Heart left ventricle (tissue), 16 donors: ENCODE measurements around the gene IL1R2. TPM values are rescaled to one million over a fixed set of nuclear protein-coding genes. Genes with fewer than 3 reads are reported as not detected.

Experiments used
- ATAC-seq, 4 donors: fragments of 200-7000 bp; cut with Tn5 transposase; one replicate each; pipeline ENCODE4 v1.9.1; 2020 to 2022; ENCODE audit warnings: moderate library complexity in 4 of 4, mild to moderate bottlenecking in 3 of 4, moderate number of reproducible peaks in 1 of 4
- DNase-seq, 5 donors: peaks; one replicate each; pipeline ENCODE4 v3.0.0-alpha.2; 2020
- H3K27ac ChIP-seq, 12 donors: fragments of 200-600 bp; sonication (generic) in 4 of 12; one replicate each; pipeline versions ENCODE4 v1.5.0 to v1.8.0; 2016 to 2022; ENCODE audit warnings: mild to moderate bottlenecking in 2 of 12
- H3K27me3 ChIP-seq, 9 donors: fragments of 200-600 bp; sonication (generic) in 2 of 9; one replicate each; pipeline versions ENCODE4 v1.5.1 to v1.8.0; 2016 to 2022; ENCODE audit warnings: mild to moderate bottlenecking in 3 of 9
- H3K36me3 ChIP-seq, 9 donors: fragments of 200-600 bp; sonication (generic) in 2 of 9; one replicate each; pipeline versions ENCODE4 v1.5.0 to v1.8.0; 2018 to 2022; ENCODE audit warnings: mild to moderate bottlenecking in 2 of 9
- H3K4me1 ChIP-seq, 12 donors: fragments of 200-600 bp; sonication (generic) in 4 of 12; one replicate each; pipeline versions ENCODE4 v1.5.0 to v1.8.0; 2016 to 2022; ENCODE audit warnings: mild to moderate bottlenecking in 3 of 12
- H3K4me3 ChIP-seq, 12 donors: fragments of 200-600 bp; sonication (generic) in 4 of 12; one replicate each; pipeline versions ENCODE4 v1.5.0 to v1.8.0; 2017 to 2022; ENCODE audit warnings: mild to moderate bottlenecking in 9 of 12, moderate library complexity in 4 of 12
- H3K9me3 ChIP-seq, 12 donors: fragments of 200-600 bp; sonication (generic) in 4 of 12; one replicate each; pipeline versions ENCODE4 v1.5.0 to v1.8.0; 2016 to 2022; ENCODE audit warnings: mild to moderate bottlenecking in 1 of 12
- POLR2A ChIP-seq, 2 donors: fragments of 450-650 bp; IDR thresholded peaks; one replicate each; pipeline ENCODE4 v1.6.1; 2017; ENCODE audit warnings: antibody characterized with exemption in 2 of 2, mild to moderate bottlenecking in 2 of 2, moderate library complexity in 2 of 2
- WGBS, 4 donors: extraction: QIAGEN DNeasy Blood & Tissue Kit in 2 of 4; methylation state at CpG; one replicate each; pipeline versions ENCODE4 v1.1.5 to v1.1.7; 2013 to 2018; 5-methylcytosine and 5-hydroxymethylcytosine counted together
- intact Hi-C, 10 donors: fragments of 100-400 bp; cut with DNase I; formaldehyde crosslinking; loops; one replicate each; pipeline versions ENCODE4 v1.11.1 to v1.14.2; 2022
- polyA plus RNA-seq, 2 donors: library from polyadenylated mRNA; stranded (reverse); fragments of 200-250 nt; gene quantifications; one replicate each; pipeline ENCODE4 v1.2.3, GENCODE V29; 2013
- total RNA-seq, 9 donors: library from RNA; depleted of rRNA in 2 of 9; stranded (reverse); fragments of >200 nt in 2 of 9; fragmentation: NEBNext Ultra II Directional in 3 of 9; extraction: Animal tissue kit (Norgen Biotek cat#: 25700) in 3 of 9; gene quantifications; one replicate each; pipeline versions ENCODE4 v1.1.0 to v1.2.4, GENCODE V29; 2016 to 2023
- TF ChIP-seq, protein P1 (sequence below), 12 donors: fragments of 200-600 bp; sonication (generic) in 4 of 12; IDR thresholded peaks; one replicate each; pipeline versions ENCODE4 v1.5.0 to v1.8.0; 2018 to 2022; ENCODE audit warnings: antibody characterized with exemption in 12 of 12, mild to moderate bottlenecking in 5 of 12
- donor health status: ischemic (EF 13 %, LVEDD 7.1; RV severe dilation, severe dysfunction).
- donor health status: healthy with polysubstance abuse.
- donor health status: DM: no; HTN: yes; CAD: no.
- donor health status: DM: no; HTN: no; CAD: no.
- donor health status: ischemic (EF 25% LVEDD 6.9; RV normal size, moderate dysfunction).
- donor health status: ischemic (EF 25% LVEDD 5.7; RV mildly dilated, moderate dysfunction).
- donor health status: healthy.
- donor health status: DM: yes; HTN: yes; CAD: no.
- donor health status: ischemic (EF 35%, LVEDD 5.7; RV mildly dilated, moderate dysfunction).
- donor health status: nonischemic (EF 11% LVEDD 7.7; RV severe dilation, severe dysfunction).
- donor health status: DM: yes; HTN: yes; CAD: no.
- donor health status: PGD.
- donor health status: ischemic (EF 29% LVEDD 5.4; RV normal size, mild dysfunction).
- donor health status: nonischemic (EF 23%, LVEDD 6.1; RV moderate dilation, normal function).

Gene IL1R2
- total and polyA plus RNA-seq, 11 donors = 0.77 to 8.0 (median 2.1) TPM; not detected in 3

DNA sequence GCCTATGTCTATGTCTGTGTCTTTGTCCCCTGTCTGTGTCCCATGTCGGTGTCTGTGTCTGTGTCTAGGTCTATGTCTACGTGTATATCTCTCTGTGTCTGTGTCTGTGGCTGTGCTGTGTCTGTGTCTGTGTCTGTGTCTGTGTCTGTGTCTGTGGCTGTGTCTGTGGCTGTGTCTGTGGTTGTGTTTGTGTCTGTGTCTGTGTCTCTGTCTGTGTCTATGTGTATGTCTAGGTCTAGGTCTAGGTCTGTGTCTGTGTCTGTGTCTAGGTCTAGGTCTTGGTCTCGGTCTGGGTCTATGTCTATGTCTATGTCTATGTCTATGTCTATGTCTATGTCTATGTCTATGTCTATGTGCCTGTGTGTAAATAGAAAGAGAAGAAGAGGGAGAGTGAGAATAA, 11.9 kb downstream of the IL1R2 start:
- TF ChIP-seq, protein P1, sequence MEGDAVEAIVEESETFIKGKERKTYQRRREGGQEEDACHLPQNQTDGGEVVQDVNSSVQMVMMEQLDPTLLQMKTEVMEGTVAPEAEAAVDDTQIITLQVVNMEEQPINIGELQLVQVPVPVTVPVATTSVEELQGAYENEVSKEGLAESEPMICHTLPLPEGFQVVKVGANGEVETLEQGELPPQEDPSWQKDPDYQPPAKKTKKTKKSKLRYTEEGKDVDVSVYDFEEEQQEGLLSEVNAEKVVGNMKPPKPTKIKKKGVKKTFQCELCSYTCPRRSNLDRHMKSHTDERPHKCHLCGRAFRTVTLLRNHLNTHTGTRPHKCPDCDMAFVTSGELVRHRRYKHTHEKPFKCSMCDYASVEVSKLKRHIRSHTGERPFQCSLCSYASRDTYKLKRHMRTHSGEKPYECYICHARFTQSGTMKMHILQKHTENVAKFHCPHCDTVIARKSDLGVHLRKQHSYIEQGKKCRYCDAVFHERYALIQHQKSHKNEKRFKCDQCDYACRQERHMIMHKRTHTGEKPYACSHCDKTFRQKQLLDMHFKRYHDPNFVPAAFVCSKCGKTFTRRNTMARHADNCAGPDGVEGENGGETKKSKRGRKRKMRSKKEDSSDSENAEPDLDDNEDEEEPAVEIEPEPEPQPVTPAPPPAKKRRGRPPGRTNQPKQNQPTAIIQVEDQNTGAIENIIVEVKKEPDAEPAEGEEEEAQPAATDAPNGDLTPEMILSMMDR (IDR thresholded peaks at IDR 0.05) = no peak
- no peak for TF ChIP-seq POLR2A (IDR thresholded peaks at IDR 0.05)
- WGBS, 4 donors = 93 to 97% (median 96%) methylated on average over 3 of the region's 3 CpGs
- H3K9me3 ChIP-seq = no peaks in the 10 kb centered on the region
- H3K36me3 ChIP-seq = no peaks in the 10 kb centered on the region
- no peak overlapping the region for H3K4me3 ChIP-seq
- intact Hi-C loops = loop anchor here in 3 of 10 donors (10.0 kb wide), 2 partner anchors 341 to 351 kb away; partner anchors contain the start of gene IL18R1 (in 2 of the 3)
- no peak for ATAC-seq
- peaks cover 0 to 28% (median 6%) of the 10 kb centered on the region in 12 donors for H3K4me1 ChIP-seq
- no peak overlapping the region for H3K27ac ChIP-seq
- DNase-seq = no peak
- no peaks in the 10 kb centered on the region for H3K27me3 ChIP-seq

DNA sequence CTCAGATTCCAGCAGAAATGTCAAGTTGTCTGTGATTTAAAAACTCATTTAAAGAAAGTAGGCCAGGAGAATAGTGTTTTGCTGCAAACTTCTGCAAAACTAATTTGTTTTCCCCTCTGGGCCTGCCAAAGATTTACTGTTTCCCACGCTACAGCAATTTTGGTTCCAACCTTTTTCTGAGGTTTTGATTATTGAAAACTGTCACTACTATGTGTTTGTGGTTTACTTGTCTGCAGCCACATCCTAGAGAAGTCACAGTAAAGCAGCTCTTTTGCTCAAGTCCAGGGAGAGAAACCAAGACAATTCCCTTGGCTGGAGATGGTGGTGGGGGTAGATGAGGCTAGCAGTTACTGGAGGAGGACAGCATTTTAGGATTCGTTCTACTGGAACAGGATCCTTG, 12.8 kb downstream of the IL1R2 start:
- peak in 1 of 4 donors; percentile 29 for ATAC-seq
- TF ChIP-seq, protein P1 (IDR thresholded peaks at IDR 0.05) = no peak
- TF ChIP-seq POLR2A (IDR thresholded peaks at IDR 0.05) = no peak
- no peaks in the 10 kb centered on the region for H3K36me3 ChIP-seq
- peak overlapping the region in 8 of 12 donors; percentile 2 to 33 (median 14) for H3K27ac ChIP-seq
- intact Hi-C loops = loop anchor here in 3 of 10 donors (10.0 kb wide), 2 partner anchors 340 to 350 kb away; partner anchors contain the start of gene IL18R1 (in 2 of the 3)
- 69 to 75% (median 72%) methylated on average over 2 of the region's 2 CpGs for WGBS, 4 donors
- H3K9me3 ChIP-seq = no peaks in the 10 kb centered on the region
- peaks cover 0 to 28% (median 6%) of the 10 kb centered on the region in 12 donors for H3K4me1 ChIP-seq
- H3K27me3 ChIP-seq = no peaks in the 10 kb centered on the region
- no peak overlapping the region for H3K4me3 ChIP-seq
- DNase-seq = no peak

DNA sequence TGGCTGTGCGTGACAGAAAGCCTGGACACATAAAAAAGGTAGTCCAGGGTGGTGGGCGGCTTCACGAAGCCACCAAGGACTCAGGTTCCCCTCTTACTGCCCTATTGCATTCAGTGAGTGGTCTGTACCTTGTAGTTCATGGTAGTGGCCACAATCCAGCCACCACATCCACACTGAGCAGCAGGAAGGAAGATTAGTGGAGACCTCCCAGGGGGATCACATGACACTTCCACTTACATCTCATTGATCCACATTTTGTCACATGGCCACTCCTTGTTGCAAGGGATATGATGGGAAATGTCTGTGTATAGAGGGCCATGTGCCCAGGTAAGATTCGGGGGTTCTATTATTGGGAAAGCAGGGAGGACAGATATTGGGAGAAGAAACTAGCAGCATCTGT, 13.7 kb downstream of the IL1R2 start:
- no peak for ATAC-seq
- intact Hi-C loops = loop anchor here in 4 of 10 donors (5.0 to 10.0 kb wide), 3 partner anchors 339 to 442 kb away; partner anchors contain the start of gene IL18R1 (in 2 of the 4)

More for the DNA sequence above, 13.7 kb downstream of the IL1R2 start:
- H3K9me3 ChIP-seq = no peaks in the 10 kb centered on the region
- H3K27me3 ChIP-seq = no peaks in the 10 kb centered on the region
- 82 to 91% (median 89%) methylated on average over 4 of the region's 4 CpGs for WGBS, 4 donors
- peak overlapping the region in 2 of 12 donors; percentile 12 to 33 for H3K27ac ChIP-seq
- H3K36me3 ChIP-seq = no peaks in the 10 kb centered on the region
- TF ChIP-seq POLR2A (IDR thresholded peaks at IDR 0.05) = no peak
- TF ChIP-seq, protein P1 (IDR thresholded peaks at IDR 0.05) = no peak
- peaks cover 0 to 28% (median 6%) of the 10 kb centered on the region in 12 donors for H3K4me1 ChIP-seq
- no peak overlapping the region for H3K4me3 ChIP-seq
- no peak for DNase-seq
